EL (cell line): ENCODE results near the gene ATP5PB.

Experiments
- DNase-seq: peaks from one replicate; pipeline ENCODE4 v3.0.0-alpha.2; 2016

The ATP5PB gene

DNA sequence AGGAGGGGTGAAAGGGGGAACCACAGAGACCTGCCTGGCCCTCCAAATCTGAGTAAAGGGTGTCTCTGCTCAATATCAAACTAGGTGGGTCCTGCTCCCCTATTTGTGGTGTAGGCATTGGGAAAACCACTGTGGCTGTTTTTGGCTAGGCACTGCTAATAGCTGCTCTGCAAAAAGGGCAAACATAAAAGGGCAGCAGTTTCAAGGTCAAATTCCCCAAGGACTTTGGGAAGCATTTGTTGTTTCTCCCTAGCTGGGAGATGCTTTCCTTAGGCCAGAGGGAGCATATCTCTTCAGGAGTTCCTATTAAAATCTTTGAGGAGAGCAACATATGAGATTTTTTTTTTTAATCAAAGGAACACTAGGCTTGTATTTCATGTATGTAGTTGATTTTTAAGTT lies 26.9 kb downstream of the ATP5PB start:
- DNase-seq: no peak

DNA sequence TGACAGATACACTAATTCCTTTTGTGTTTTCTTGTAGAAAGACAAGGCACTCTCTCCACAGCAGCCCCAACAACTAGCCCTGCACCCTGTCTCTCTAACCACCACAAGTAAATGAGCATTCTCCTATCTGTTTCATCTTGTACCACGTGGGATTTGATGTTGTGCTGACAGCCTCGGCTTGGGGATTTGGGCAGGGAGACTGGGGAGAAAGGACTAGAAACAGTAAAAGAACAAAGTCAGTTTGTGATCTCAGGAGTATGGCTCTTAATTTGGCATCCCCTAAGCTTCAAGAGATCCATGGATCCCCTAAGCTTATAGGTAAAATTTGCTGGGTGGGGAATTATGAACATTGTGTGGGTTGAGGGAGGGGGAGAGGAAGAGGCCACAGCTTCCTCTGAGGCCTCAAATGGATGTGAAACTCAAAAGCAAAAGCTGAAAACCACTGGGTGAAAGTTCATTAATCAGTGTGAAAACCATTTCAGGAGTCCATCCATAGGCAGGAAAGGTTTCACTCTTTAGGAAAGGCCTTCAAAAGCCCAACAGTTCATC lies 27.6 kb downstream of the ATP5PB start:
- no peak for DNase-seq

DNA sequence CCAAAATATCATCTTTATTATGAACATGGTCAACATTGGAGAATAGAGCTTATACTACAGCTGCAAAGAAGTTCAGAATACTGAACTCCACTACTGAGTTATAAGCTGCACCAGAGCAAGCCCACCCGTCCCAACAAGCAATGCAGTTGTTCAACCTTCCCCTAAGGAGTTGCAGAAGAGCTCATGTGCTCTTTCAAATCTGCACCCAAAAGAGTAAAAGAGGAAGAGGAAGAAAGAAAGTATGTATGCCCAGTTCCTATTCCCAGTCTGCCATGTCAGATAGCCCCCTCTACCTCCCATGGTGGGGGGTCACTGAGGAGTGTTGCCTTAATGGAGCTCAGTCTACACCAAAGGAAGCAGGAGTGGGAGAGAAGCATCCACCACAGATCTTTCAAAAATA lies 31.4 kb downstream of the ATP5PB start:
- DNase-seq: no peak

DNA sequence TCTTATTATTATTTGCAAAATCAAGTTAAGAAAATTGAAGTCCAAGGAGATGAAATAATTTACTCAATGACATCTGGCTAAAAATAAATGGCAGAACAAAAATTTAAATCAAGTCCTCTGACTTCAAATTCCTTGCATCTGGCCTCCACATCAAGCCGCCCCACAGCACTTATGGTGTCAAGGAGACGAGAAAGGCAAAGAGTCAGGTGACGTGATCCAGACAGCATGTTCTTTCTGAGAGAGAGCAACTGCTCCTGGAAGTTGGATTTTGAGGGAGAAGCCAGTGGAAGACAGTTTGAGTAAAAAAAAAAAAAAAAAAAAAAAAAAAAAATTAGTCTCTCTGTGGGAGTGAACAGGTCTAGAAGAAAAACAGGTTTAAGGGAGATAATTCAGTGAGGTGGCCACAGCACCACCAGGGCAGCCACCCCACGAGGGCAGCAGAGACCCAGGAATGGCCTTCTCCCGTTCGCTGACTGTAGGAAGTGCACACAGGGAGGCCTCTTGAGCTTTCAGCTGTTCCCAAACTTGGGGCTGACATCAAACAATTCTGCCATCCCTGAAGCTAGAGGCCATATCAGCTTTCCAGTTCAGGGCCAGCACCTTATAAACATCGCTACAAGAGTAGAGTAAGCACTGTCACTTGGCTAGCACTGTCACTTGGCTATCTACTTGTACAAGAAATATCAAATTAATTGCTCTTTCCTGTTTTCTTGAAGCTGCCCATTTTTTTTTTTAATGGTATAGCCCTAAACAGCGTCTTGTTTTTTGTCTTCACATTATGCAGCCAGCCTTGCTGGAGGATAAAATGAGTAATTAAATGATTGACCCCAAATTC lies 32.3 kb downstream of the ATP5PB start:
- peak; percentile 70 for DNase-seq

GRCh38 chr1:111483166-111483565 lies 33.9 kb downstream of the ATP5PB start:
- peak; percentile 34 for DNase-seq

GRCh38 chr1:111483876-111484275 lies 34.6 kb downstream of the ATP5PB start:
- no peak for DNase-seq

DNA sequence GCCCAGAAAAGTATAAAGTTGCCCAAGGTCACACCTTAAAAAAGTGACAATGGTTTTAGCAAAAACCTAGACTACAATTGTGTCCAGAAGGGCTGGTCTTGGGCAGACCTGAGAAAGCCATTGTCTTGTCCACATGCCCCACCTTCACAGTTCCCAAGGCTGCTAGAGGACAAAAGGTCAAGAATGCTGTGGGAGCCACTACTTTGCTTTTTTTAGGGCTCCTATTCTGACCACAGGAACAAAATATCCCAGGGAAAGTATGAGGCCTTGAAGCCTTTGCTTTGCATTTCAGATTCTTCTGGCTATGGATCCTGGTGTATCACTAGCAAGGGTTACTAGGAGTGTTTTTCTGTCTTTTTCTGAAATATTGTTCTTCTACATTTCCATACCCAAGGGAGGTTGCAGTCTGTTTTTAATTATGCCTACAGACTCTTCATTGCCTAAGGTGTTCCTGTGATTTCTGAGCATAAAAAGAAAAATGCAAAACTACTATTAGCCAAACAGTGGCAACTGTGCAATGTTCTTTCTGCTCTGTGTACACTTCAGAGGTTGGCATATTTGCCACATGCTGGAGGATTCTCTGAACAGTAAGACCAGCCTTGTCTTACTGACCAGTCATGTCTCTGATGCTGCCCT lies 35.2 kb downstream of the ATP5PB start:
- DNase-seq: no peak

GRCh38 chr1:111486431-111486830 lies 37.2 kb downstream of the ATP5PB start:
- DNase-seq: no peak

DNA sequence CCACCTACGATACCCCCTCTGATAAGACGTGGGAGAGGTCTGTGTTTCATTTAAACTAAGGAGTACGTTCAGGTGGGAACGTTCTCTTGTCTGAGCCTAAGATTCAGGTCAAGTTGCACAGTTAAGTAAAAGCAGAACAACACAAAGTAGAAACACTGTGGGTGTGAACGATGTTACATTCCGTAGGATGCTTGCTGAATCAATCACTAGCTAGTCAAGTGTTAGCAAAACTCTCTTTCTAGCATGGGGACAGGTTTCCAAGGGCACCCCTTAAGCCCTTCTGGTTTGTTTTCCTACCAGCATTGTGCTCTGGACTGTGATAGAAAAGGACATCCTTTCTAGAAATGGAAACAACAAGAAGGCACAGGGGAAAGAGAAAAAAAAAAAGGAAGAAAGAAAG lies 37.9 kb downstream of the ATP5PB start:
- no peak for DNase-seq

- no peak for DNase-seq
Observed at GRCh38 chr1:111488669-111489068, 39.4 kb downstream of the ATP5PB start.

DNA sequence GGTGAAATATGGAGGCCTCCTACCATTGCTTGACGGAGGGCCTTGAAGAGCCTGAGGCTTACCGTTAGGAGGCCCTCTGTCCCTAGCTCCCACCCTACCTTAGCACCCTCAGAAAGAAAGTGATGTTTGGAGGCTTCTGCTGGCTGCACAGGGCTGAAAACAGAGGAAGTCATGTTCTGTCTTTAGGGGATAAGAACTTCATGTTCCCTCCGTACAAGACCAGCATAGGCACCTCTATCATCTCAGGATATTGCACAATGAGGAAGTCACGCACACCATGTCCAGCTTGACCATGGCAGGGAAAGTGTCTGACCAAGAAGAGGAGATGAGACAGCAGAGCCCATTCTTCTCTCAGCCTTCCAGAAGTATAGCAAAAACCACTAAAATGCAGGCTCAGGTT lies 40.3 kb downstream of the ATP5PB start:
- DNase-seq: no peak

- DNase-seq: no peak
Observed at GRCh38 chr1:111490220-111490619, 41.0 kb downstream of the ATP5PB start.

DNA sequence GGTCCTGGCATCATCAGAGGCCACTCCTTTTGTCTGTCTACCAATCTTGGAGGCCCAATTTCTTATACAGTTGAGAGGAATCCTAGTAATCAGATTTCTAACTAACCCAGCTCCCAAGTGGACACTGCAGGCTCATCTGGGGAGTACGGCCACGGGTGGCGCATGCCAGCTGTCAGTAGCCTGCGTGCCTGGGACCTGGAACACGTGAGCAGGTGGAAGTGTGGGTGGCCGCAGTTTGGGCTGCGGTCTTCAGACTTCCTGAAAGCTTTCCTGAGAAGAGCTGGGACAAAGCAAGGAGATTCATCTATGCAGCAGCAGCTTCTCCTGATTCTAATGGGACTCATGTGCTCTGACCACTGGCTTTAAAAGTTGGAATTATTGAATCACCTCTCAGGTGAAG lies 41.8 kb downstream of the ATP5PB start:
- DNase-seq: no peak

GRCh38 chr1:111496398-111496797 lies 47.1 kb downstream of the ATP5PB start:
- DNase-seq: no peak

- DNase-seq: no peak
Observed at GRCh38 chr1:111497592-111497991, 48.3 kb downstream of the ATP5PB start.

DNA sequence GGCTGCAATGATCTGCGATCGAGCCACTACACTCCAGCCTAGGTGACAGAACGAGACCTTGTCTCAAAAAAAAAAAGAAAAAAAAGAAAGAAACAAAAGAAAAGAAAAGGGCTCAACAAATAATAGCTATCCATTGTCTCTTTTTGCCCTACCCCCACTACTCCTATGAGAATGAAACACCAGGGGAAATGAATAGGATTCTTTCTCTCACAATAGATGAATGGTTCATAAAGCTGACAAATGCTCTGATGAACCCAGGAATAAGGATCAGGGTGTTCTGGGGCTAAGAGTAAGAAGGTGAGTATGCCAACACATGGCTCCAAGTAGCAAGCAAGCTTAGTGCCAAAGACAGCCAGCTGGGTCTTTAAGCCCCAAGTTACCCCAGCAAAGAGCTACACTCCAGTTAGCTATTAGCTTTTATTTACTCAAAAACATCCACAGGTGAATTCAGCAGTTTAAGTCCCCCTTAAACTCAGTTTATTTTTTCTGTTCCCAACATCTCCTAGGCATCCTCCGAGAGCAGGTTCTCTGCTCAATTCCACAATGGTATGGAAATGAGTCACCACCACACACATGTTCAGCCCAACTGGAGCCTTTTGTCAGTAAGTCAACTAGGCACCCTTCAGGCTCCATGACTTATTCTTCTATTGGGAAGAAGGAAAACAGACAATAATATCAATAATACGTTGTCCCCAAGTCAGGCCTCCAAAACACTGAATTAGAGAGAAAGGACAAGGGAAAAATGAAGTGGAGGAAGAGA lies 49.9 kb downstream of the ATP5PB start:
- no peak for DNase-seq

DNA sequence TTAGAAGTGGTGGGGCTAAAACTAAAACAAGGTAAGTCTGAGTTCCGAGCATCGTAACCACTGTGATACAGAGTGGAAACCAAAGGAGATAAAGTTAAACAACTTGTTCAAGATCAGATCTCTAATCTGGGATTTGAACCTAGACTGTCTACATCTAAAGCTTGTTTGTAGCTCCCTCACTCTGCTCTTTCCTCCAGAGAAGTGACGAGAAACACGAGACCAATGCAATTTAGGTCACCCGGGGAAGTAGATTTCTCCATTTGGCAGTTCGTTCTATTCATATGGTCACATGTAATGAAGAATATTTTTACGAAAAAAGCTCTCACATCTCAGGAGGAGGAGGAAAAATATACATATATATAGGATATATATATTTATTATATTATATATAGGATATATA lies 52.4 kb downstream of the ATP5PB start:
- DNase-seq: no peak

GRCh38 chr1:111503585-111504060 lies 54.4 kb downstream of the ATP5PB start, which contains the start of the genes ADORA3 and TMIGD3:
Gene ADORA3 (minus strand): TSS chr1:111503633. CDS start chr1:111503354, 279 bp downstream.
Gene TMIGD3 (minus strand): TSS chr1:111503633. CDS start chr1:111503354, 279 bp downstream.
- DNase-seq: no peak

DNA sequence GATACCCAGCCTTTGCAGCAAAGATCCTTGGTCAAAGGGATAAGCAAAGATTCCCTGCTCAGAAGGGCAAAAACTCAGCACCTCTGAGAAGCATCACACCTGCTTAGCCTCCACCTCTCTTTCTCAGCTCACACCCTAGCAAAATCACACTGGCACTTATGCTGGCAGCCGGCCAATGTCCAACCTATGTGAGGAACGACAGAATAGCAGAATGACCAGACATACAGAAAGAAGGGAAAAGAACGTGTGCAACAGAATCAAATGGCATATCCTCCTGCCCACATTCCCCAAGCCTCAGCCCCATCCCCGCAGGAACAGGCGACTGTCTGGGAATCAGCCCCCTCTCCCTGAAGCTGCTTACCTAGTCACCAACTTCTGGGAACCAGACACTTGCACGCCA lies 54.8 kb downstream of the ATP5PB start:
- no peak for DNase-seq

GRCh38 chr1:111505641-111506119 lies 56.4 kb downstream of the ATP5PB start:
- no peak for DNase-seq

GRCh38 chr1:111506561-111506960 lies 57.3 kb downstream of the ATP5PB start:
- no peak for DNase-seq

DNA sequence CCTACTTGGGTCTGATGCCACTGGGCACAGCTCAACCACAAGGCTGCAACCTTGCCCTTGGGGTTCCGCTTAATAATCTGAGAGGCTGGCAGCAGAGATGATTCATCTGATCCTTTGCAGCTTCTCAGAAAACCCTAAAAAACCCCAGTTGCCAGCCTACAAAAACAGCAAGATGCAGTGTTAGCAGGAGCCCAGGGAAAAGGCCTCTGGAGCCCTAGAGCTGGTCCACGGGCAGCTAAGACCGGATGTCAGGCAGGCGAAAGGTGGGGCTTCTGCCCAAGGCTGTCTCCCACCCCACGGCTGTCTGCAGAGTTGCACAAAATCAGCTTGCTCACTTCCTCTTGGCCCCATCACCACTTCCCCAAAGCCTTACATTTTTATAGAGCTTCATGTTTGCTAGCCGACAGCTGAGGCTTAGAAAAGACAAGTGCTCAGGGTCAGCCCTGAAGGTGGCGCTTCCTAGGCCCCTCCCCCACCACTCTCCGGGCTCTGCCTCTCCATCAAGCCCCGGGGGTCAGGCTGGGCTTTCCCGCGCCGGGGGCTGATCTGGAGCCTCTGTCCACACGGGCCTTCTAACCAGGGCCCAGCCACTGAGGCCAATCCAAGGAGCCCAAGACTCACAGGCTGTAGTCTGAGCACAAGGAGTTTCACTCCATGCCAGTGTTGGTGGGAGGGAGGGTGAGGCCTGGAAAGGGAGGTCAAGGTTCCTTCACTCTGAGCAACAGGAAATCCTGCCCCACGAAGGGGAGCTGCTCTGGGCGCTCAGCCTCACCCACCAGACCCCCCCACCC lies 58.3 kb downstream of the ATP5PB start:
- peak; percentile 82 for DNase-seq
